ENCODE measurements around the gene CLIP1. TPM values are rescaled to one million over a fixed set of nuclear protein-coding genes. Genes with fewer than 3 reads are reported as not detected.

Gene CLIP1
- total RNA-seq, 6 experiments from 2014 or later: 35.4 to 63.4 (median 43.1) TPM

GRCh38 chr12:122457627-122458026 lies 35.2 kb upstream of the CLIP1 start:
- H3K27ac ChIP-seq: no peak overlapping the region
- DNase-seq: no peak
- H3K36me3 ChIP-seq: no peaks in the 10 kb centered on the region
- H3K4me3 ChIP-seq: no peak overlapping the region
- no peaks in the 10 kb centered on the region for H3K27me3 ChIP-seq
- intact Hi-C loops (cut with DNase I): no loop called here
- TF ChIP-seq CTCF (IDR thresholded peaks at IDR 0.05) (no peak), POLR2A (IDR thresholded peaks at IDR 0.05) (no peak)
- peaks cover 0 to 7% (median 0%) of the 10 kb centered on the region in 4 donors for H3K4me1 ChIP-seq
- H3K9me3 ChIP-seq: no peaks in the 10 kb centered on the region
- WGBS (ENCODE audit: insufficient coverage, low coverage, low lambda C conversion rate, missing lambda C conversion rate): 80% methylated on average over 2 of the region's 2 CpGs
- no peak for ATAC-seq

DNA sequence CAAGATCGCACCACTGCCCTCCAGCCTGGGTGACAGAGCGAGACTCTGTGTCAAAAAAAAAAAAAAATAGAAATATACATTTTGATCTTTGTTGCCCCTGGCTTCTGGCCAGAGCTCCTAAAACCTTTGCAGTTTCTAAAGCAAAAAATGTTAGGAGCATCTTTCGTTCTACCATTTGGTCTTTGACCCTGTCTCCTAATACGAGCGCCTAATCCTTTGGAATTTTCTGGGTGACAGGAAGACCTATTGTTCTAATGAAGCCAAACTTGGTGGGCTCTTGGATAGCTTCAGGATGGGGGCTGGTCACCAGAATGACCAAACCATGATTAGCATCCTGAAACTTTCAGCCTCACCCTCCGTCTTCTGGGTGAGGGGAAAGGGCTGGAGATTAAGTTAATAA lies 32.3 kb upstream of the CLIP1 start:
- no peak for DNase-seq
- H3K27ac ChIP-seq: no peak overlapping the region
- TF ChIP-seq CTCF (IDR thresholded peaks at IDR 0.05) (no peak), POLR2A (IDR thresholded peaks at IDR 0.05) (no peak)
- intact Hi-C loops (cut with DNase I): no loop called here
- H3K4me3 ChIP-seq: no peak overlapping the region
- ATAC-seq: no peak
- no peaks in the 10 kb centered on the region for H3K27me3 ChIP-seq
- H3K36me3 ChIP-seq: no peaks in the 10 kb centered on the region
- no peaks in the 10 kb centered on the region for H3K9me3 ChIP-seq
- H3K4me1 ChIP-seq: peaks cover 0 to 7% (median 0%) of the 10 kb centered on the region in 4 donors
- 71% methylated on average over 6 of the region's 6 CpGs for WGBS (ENCODE audit: insufficient coverage, low coverage, low lambda C conversion rate, missing lambda C conversion rate)

GRCh38 chr12:122454250-122454721 lies 31.8 kb upstream of the CLIP1 start:
- WGBS (ENCODE audit: insufficient coverage, low coverage, low lambda C conversion rate, missing lambda C conversion rate): 97% methylated on average over 8 of the region's 12 CpGs
- H3K4me3 ChIP-seq: no peak overlapping the region
- intact Hi-C loops (cut with DNase I): no loop called here
- H3K27me3 ChIP-seq: no peaks in the 10 kb centered on the region
- no peak overlapping the region for H3K27ac ChIP-seq
- no peak for TF ChIP-seq CTCF (IDR thresholded peaks at IDR 0.05)
- TF ChIP-seq POLR2A (IDR thresholded peaks at IDR 0.05): no peak
- no peaks in the 10 kb centered on the region for H3K36me3 ChIP-seq
- DNase-seq (no peak), ATAC-seq (no peak)
- H3K9me3 ChIP-seq: no peaks in the 10 kb centered on the region
- peaks cover 0 to 3% (median 0%) of the 10 kb centered on the region in 4 donors for H3K4me1 ChIP-seq

DNA sequence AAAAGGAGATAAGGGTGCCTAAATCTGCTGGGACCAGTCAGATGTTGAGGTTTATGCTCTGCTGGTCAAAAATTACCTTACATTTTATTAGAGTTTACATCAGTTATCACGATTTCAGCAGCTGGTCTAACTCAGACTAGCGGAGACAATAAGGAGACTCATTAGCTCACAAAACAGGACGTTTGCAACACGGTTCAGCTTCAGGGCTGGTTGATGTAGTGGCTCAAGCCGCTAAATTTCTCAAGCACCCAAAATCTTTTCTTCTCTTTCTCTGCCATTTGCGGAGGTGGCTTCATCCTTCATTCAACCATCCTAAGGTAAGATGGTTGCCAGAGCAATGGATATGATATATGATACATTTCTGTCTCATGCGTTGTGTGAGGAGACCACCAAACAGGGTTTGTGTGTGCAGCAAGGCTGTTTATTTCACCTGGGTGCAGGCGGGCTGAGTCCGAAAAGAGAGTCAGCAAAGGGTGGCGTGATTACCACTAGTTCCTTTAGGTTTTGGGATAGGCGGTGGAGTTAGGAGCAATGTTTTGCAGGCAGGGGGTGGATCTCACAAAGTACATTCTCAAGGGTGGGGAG lies 30.3 kb upstream of the CLIP1 start:
- Histone ChIP-seq H3K27ac (no peak overlapping the region), H3K27me3 (no peaks in the 10 kb centered on the region), H3K36me3 (no peaks in the 10 kb centered on the region), H3K4me3 (no peak overlapping the region), H3K9me3 (no peaks in the 10 kb centered on the region), H3K4me1 (no peaks in the 10 kb centered on the region)
- intact Hi-C loops (cut with DNase I): no loop called here
- 79% methylated on average over 10 of the region's 11 CpGs for WGBS (ENCODE audit: insufficient coverage, low coverage, low lambda C conversion rate, missing lambda C conversion rate)
- no peak for TF ChIP-seq POLR2A (IDR thresholded peaks at IDR 0.05)
- no peak for TF ChIP-seq CTCF (IDR thresholded peaks at IDR 0.05)
- no peak for ATAC-seq
- no peak for DNase-seq
